SH-SY5Y (cell line): ENCODE data around the gene LRRC4C.

Experiments
- GATA2 ChIP-seq: IDR thresholded peaks from 2 replicates; pipeline ENCODE4 v1.6.1; 2011; ENCODE audit warnings: mild to moderate bottlenecking, low read depth, low read length
- GATA3 ChIP-seq: IDR thresholded peaks from 2 replicates; pipeline ENCODE4 v1.6.1; 2011; ENCODE audit warnings: low read depth, mild to moderate bottlenecking, low read length, moderate library complexity

GRCh38 chr11:40306938-40307548, 1152.4 kb downstream of the LRRC4C start:
- no peak for TF ChIP-seq GATA2
- no peak for TF ChIP-seq GATA3
